ENCODE results near the gene SLC12A7.
"Not testable (repeated sequence)": the region's sequence is repeated elsewhere in the genome, so short reads cannot be mapped to it uniquely, and the experiment has no call there.

Gene SLC12A7

DNA sequence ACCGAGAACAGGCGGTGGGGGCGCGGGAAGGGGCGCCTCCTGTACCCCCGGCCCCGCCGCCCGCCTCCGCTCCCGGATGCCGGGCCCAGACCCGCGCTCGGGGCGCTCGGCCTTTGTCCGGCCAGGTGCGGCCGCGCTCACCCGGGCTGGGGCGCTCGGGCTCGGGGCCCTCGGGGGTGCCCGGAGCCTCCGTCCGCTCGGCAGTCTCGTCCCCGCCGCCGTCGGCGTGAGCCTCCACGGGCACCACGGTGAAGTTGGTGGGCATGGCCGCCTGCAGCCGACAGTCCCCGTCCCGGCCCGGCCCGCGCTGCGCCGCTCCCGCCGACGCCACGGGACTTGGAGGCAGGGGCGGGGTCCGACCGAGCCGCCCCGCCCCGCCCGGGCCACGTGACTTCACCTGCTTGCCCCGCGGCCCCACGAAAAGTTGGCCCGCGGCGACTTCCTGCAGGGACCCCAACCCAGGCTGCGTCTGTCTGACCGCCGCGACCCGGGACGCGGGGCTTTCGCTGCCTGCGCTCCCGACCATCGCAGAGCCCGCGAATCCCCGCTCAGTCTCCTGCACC, at the start of gene SLC12A7:
Gene SLC12A7 (minus strand): TSS at position 337 of the 563 bp plus-strand sequence. CDS start 72 bp downstream, at position 265.
- DNase-seq: no peak

DNA sequence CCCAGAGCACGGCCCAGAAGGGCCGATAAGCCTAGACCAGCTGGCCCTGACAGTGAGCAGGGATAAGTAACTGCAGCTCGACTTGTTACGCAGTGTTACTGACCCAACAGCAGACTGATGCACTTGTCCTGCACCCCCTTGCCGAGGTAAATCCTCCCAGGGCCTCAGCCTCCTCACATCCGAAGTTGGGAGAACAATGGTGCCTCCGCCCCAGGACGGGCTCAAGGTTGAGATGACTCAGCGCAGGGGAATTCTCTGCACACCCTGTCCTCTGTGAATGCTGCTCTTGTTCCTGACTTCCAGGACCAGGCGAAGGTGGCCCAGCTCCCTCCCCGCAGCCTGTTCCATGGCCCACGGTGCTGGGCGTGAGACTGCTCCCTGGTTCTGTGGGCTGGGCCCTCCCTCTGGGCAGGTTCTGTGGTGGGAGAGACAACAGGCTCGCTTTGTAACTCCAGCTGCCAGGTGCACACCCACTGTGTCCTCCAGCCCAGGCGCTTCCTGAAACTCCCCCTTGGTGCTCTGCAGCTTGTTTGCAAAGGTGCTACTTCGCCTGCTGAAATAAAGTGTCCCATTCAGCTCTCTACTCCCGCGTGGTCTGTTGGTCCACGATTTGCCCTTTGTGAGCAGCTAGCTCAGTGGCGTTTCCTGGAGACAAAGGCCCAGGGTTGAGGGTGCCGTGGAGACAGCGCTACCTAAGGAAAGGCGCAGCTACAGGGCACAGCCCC, 49.4 kb upstream of the SLC12A7 start:
- no peak for DNase-seq

DNA sequence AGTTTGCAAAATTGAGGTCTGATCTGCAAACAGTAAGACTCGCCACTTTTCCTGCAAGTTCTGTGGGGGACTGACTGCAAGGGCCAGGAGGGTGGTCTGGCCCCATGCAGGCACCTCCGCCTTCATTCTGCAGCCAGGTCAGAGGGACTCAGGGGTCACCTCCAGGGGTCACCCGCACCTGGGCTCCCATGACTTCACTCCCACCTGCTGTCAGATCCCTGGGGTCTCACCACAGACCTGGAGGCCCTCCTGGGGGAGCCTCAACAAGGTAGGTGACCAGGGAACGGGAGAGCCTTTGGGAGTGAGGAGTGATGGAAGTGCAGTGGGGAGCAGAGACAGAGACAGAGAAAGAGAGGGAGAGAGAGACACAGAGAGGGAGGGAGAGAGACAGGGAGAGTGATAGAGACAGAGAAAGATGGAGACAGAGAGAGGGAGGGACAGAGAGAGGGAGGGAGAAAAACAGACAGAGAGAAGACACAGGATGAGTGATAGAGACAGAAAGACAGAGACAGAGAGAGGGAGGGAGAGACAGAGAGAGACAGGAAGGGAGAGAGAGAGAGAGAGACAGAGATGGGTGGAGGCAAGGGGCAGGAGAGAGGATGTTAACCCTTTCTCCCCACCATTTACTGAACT, 48.0 kb upstream of the SLC12A7 start:
- DNase-seq: no peak

DNA sequence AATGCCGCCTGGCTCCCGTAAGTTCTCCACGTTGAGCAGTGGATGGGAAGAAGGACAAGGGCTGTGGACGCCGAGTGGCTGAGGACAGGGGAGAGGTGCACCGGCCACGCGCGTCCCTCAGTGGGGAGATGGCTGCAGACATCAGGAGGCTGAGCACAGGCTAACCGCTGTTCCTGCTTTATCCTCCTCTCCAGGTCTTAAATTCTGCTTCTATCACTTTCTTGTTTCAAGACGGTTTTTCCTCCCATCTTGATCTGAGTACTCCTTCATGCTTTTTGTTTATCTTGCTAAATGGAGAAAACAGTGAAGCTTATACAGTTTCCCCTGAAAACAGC, 47.4 kb upstream of the SLC12A7 start:
- DNase-seq: no peak

DNA sequence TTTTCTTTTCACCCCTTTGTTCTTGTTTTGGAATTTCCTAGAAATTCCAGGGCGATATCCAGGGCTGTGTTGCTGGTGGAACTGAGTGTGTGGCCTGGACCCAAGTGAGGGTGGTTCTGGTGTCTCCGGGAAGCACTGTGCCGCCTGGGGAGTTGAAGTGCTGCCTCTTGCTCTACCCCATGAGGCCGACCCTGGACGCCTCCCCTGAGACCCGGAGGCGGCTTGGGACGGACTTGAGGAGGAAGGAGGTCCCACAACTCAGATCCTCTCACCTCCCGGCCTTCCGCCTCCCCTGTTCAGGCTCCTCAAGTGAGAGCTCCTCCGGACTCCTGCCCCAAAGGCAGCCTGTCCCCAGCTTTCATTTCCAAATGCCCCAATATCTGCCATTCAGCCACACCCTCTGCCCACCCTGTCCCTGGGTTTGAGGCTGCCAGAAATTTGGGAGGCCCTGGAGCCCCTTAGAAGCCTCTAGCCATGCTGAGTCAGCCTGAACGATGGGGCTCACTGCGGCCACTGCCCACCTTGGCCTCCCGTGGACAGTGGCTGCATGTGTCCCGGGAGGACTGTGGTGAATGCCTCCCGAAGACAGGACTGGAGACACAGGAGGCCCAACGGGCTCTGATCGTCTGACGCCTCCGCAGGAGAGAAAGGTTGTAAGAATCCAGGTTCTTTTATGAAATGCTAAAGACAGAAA, 46.9 kb upstream of the SLC12A7 start:
- DNase-seq: no peak

DNA sequence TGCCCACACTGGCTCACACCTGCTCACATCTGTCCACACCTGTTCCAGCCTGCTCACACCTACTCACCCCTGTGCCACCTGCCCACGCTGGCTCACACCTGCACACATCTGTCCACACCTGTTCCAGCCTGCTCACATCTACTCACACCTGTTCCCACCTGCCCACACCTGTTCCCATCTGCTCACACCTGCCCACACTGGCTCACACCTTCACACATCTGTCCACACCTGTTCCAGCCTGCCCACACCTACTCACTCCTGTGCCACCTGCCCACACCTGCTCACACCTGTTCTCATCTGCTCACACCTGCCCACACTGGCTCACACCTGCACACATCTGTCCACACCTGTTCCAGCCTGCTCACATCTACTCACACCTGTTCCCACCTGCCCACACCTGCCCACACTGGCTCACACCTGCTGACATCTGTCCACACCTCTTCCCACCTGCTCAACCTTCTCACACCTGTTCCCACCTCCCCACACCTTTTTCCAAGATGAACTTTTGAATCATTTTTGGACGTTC, 45.7 kb upstream of the SLC12A7 start:
- DNase-seq: not testable (repeated sequence)

DNA sequence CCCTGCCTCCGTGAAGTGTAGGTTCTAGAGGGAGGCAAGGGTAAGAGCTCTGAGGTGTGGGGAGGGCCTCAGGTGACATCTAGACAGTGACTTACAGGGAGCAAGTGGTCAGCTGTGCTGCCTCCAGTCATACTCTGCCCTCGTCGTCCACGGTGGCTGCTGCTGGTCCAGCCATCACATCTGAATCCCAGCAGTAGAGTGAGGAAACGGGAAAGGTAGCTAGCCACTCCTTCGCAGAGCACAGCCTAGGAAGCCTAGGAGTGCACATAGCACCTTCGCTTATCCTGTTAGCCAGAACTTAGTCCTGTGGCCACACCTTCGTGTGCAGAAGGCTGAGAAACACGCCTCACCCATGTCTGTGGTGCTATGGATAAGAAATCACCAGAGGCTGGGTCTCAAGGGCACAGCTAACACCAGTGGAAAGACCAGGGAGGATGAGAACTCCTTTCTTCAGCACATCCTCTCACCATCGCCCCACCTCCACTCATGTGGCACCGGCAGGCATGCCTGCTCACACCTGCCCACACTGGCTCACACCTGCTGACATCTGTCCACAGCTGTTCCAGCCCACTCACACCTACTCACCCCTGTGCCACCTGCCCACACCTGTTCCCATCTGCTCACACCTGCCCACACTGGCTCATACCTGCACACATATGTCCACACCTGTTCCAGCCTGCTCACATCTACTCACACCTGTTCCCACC, 45.0 kb upstream of the SLC12A7 start:
- DNase-seq: no peak

DNA sequence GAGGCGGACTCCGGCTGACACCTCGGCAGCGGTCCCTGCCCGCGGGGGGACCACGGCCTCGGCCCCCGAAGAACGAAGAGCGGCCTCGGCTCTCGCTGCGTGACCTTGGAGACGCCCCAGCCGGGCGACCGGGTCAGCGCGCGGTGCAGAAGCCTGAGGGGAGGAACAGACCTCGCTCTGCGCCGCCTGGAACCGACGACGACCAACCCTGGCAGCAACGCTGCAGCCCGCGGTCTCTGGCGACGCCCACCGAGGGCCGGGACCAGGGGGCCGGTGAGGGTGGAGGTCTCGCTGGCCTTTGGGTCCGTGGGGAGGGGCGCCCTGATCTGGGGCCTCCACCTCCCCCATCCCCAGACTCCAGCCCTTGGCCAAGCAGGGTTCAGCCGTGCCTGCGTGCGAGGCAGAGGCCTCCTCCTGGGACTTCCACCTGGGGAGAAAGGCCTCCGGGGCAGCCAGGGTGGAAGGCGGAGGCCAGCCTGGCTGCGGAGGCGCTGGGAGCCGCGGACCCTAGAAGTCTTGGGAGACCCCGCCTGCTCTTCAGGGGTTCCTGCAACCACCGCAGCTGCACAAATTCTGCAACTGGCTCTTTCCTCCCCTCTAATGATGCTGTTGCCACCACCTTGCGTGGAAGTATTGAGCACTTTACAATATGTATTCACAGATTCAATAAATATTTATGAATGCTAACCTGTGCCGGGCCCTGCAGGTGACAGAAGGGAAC, 44.3 kb upstream of the SLC12A7 start:
- no peak for DNase-seq

DNA sequence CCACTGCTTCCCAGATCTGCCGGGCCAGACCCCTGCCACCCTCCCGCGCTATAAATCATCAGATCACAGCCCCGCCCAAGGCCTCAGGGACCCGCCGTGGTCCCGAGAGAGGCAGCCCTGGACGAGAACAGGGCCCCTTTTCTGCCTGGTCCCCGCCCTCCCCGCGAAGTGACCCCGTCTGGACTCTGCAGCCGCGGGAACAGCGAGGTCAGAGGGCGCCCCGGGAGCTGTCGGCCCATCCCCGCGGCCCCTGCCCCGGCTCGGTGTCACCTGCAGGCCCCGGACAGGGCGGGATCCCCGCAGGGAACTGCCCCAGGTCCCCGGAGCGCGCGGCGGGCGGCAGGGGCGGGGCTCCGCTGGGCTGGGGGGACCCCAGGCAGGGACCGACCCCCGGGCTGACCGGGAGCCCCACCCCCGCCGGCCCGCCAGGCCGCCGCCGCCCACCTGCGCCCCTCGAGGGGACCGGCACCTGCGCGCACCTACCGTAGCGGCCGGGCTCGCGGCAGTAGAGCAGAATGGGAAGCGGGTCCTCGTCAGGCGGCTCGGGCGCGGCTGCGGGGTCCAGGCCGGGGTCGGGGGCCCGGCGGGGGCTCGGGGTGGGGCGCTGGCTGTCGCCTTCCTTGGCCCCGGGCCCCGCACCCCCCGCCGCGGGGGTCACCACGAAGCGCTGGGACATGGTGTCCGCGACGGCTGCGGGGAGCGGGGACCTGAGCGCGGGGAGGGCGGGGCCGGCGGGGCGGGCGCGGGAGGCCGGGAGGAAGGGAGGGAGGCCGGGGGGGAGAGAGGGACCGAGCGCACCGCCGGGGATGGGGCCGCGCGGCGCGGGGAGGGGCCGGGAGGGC, 43.5 kb upstream of the SLC12A7 start:
- DNase-seq: no peak

DNA sequence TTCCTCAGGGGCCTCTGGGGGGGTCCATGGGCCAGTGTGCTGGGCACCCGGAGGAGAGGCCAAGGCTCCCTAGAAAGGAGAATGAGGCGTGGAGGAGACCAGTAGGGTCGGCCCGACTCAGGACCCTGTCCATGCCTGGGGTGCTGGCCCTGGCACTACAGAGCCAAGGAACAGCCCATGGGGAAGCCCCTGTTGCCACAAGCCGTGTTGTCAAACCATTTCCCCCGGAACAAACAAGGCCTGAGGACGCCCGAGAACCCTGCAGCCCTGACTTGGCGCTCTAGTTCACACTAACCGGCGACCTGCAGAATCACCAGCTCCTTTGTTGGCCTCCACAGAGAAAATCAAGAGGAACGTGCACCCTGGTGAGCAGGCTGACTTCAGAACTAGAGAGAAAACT, 41.6 kb upstream of the SLC12A7 start:
- DNase-seq: no peak

DNA sequence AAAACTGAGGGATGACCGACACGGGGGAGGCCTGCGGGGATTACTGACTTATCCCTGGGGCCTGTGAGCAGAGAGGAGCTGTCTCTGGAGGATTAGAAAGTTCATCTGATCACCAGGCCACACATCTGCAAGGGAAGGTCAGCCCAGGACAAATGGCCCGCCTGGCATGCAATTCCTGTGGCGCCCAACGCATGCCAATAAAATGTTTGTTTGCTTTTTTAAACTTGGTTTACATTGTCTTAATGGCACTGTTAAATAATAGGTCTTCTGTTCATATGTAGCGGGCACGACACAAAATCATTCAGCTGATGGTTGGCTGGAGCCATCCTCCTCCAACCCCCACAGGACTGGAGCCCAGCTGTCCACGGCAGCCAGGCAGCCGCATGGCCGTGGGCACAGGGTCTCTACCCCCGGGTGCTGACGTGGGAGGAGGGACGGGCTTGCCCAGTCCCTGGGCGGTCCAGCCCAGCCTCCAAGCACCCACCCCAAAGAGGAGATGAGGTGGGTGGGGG, 41.0 kb upstream of the SLC12A7 start:
- no peak for DNase-seq

DNA sequence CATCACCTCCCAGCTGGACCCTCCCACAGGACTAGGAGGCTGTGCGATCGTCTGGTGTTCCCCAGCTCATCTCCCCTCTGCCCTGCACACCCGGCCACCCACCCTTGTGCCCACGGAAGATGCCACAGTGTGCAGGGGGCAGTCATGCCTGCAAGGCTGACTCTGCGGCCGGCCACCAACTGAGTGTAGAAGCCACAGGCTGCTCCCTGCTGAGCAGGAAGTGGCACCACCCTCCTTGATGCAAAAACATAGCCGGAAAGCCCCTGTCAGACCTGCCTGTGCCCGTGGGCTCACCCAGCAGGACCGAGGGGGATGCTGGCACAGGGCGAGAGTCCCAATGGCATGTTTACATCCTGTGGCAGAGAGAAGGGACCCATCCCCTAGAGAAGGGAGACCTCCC, 40.3 kb upstream of the SLC12A7 start:
- no peak for DNase-seq

DNA sequence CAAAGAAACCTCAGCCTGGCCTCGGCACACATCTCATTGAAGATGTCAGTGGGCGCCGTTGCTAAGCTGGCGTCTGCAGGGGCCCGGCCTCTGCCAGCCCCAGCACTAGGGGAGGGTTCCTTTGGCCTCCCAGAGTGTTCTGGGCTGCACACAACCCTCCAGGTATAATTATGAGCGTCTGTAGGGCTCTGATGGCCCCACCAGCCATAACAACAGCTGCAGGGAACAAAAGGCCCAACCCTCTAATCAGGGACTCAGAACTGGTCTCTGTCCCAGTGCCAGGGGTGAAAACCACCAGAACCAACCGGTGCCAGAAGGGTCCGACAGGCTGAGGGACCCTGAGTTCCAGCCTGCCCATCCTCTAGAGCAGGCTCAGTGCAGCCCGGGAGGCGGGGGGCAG, 39.5 kb upstream of the SLC12A7 start:
- no peak for DNase-seq

DNA sequence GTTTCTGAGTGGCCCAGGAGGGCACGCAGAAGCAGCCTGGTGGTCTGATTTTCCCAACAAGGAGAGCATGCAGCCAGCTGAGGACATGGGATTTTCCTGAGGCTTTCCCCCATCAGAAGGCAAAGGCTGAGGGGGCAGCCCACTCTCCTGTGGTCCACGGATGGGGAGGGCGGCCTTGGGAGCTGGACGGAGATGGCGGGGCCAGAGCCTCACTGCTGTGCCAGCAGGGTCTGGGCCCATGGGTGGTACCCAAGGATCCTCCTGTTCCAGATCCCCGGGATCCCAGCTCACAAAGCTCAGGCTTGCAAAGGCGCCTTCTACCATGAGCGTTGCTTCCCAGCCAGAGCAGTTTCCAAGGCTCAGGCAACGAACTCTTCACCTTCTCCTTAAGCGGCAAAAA, 39.0 kb upstream of the SLC12A7 start:
- no peak for DNase-seq

DNA sequence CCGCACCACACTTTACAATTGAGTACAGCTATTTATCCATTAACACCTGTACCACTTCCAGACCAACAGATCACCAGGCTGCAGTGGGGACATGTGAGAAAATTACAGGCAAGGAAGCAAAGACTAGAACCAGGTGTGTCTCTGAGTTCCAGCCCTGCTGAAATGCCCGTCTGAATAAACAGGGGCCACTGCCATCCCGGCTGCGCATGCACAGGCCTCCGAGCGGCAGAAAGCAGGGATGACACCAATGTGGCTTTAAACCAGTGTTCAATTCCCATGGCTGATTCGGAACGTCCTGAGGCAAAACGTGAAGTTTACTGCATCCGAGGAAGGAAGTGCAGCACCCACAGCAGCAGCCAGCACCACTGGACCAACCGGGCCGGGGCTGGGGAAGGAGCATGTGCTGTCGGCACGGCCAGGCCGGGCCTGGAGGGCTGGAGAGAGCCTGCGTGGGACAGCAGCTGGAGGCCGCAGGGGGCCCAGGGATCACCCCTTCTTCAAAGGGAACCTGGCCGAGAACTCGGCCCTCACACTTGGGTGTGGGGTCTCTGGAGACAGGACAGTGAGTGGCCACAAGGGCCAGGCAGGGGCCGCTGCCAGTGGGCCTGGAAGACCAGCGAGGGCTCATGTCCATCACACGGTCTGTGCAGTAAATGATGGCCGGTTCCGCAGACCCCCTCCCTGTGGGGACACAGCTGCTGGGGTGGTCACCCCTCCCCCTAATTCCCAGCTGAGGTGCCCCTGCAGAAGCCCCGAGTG, 33.0 kb upstream of the SLC12A7 start:
- no peak for DNase-seq

DNA sequence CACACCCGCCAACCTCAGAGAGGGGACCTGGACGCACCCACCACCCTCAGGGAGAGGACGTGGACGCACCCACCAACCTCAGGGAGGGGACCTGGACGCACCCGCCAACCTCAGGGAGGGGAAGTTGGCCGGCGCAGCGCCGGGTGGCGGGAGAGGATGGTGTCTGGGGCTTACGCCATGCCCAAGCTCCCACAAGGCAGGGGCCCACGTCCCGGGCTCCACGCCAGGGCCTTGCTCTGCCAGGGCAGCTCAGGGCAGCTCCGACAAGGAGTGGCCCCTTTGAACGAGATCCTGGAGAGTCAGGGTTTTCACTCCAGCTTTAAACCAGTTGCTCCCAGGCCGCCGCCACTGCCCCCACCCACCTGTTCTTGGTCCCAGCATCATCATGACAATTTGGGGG, 32.2 kb upstream of the SLC12A7 start:
- DNase-seq: no peak

DNA sequence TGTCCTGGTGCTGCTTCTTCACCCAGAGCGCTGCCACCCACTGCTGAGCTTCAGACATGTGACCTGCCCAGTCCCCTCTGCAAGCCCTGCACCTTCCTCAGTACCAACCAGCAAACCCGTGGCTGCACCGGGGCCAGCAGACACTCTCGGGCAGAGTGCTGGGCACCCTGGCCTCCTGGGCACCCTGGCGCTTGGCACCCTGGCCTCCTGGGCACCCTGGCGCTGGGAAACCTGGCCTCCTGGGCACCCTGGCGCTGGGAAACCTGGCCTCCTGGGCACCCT, 31.7 kb upstream of the SLC12A7 start:
- DNase-seq: no peak

DNA sequence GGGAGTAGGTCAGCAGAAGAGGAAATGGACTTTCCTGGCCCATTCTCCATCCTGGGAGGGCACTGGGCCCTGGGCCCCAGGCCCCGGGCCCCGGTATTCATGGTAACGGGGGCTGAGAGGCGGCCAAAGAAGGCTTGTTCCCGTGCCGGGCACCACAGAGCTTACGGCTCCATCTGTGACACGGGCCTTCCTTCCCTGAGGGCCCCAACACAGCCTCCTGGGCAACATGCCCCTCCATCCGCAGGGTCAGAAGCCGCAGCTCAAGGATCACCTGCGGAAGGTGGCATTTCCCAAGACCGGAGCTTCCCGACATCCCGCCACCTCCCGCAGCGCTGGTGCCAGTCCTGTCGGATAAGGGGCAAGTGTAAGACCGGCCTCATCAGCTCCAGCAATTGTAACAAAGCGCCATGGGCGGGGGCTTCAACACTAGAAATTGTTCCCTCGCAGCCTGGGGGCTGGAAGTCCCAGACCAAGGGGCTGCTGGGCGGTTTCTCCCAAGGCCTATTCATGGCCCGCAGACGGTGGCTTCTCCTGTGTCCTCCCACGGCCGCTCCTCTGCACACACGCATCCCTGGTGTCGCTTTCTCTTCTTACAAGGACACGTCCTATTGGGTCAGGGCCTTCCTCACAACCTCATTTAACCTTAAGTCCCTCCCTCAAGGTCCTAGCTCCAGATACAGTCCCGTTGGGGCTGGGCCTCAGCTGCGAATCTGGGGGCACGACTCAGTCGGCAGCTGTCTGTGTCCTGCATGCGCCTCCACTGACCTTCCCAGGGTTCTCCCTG, 31.2 kb upstream of the SLC12A7 start:
- no peak for DNase-seq

DNA sequence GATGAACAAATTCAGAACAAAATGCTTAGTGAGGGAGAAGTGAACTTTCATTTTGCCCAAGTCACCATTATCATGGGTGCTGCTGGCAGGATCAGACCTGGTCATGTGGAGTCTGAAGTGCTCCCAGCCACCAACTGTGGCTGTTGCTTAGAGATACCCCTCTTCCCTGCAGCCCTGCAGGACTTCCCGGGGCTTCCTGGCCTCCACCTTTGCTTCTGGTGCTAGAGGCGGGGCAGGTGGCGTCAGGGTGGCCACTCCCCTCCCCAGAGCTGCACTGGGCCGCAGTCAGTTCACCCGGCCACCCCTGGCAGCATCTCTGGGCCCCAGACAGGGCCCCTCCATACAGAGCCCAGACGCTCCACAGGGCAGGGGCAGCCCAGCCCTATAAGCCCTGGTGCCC, 30.0 kb upstream of the SLC12A7 start:
- no peak for DNase-seq

DNA sequence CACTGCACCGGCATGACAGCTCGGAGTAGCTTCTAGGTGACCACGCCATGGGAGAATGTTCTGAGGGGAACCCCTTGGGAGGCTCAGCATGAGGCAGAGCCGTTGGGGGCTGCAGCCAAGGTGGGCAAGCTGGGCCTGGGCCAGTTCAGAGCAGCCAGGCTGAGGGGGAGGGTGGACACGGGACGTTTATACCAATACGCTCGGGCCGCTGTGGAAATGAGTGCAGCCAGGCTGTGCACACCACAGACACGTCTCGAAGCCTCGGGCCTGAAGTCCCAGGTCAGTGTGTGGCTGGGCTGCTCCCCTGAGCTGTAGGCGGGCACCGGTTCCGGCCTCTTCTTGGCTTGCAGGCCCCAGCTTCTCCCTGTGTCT, 28.9 kb upstream of the SLC12A7 start:
- DNase-seq: no peak

Data from hippocampal formation (tissue), 2 donors.